Right cardiac atrium (tissue), 5 donors: ENCODE results near the gene MAPK10. TPM values are rescaled to one million over a fixed set of nuclear protein-coding genes. Genes with fewer than 3 reads are reported as not detected.

Experiments
- ATAC-seq, 2 donors: fragments of 200-7000 bp; cut with Tn5 transposase; one replicate each; pipeline versions ENCODE4 v1.8.0 to v1.9.1; 2020; ENCODE audit warnings: moderate library complexity in 2 of 2, mild to moderate bottlenecking in 1 of 2
- DNase-seq, 3 donors: peaks; one replicate each; pipeline ENCODE4 v3.0.0-alpha.2; 2020
- H3K27ac ChIP-seq: one replicate; pipeline ENCODE4 v1.5.1; 2013; ENCODE audit warnings: mild to moderate bottlenecking, low read length, control low read depth, moderate library complexity
- H3K27me3 ChIP-seq: one replicate; pipeline ENCODE4 v1.6.1; 2013; ENCODE audit not compliant: control insufficient read depth, insufficient read depth
- H3K4me1 ChIP-seq: one replicate; pipeline ENCODE4 v1.6.1; 2013; ENCODE audit warnings: low read length; ENCODE audit not compliant: control insufficient read depth, insufficient read depth
- H3K4me3 ChIP-seq: one replicate; pipeline ENCODE4 v1.5.1; 2013; ENCODE audit warnings: low read length, control low read depth
- H3K9me3 ChIP-seq: one replicate; pipeline ENCODE4 v1.6.1; 2013; ENCODE audit warnings: low read length; ENCODE audit not compliant: control insufficient read depth
- WGBS: extraction: QIAGEN DNeasy Blood & Tissue Kit; methylation state at CpG from one replicate; pipeline ENCODE4 v1.1.7; 2013; 5-methylcytosine and 5-hydroxymethylcytosine counted together
- intact Hi-C, 4 donors: fragments of 100-400 bp; cut with DNase I; formaldehyde crosslinking; loops; one replicate each; pipeline versions ENCODE4 v1.11.0 to v1.14.0; 2022 to 2023
- polyA plus RNA-seq: library from polyadenylated mRNA; stranded (reverse); fragments of 200-250 nt; gene quantifications from one replicate; pipeline ENCODE4 v1.2.3, GENCODE V29; 2013
- total RNA-seq, 4 donors: library from RNA; stranded (reverse); fragmentation: NEBNext Ultra II Directional; extraction: Animal tissue kit (Norgen Biotek cat#: 25700); gene quantifications; one replicate each; pipeline ENCODE4 v1.2.1, GENCODE V29; 2021
- donor health status: healthy with polysubstance abuse.
- donor health status: DM: no; HTN: yes; CAD: no.
- donor health status: DM: no; HTN: no; CAD: no.
- donor health status: DM: no; HTN: yes; CAD: no; lungs with severe emphysema.
- donor health status: DM: yes; HTN: yes; CAD: no.

The MAPK10 gene
- total and polyA plus RNA-seq, 5 donors = 6.6 to 12.9 (median 7.8) TPM

DNA sequence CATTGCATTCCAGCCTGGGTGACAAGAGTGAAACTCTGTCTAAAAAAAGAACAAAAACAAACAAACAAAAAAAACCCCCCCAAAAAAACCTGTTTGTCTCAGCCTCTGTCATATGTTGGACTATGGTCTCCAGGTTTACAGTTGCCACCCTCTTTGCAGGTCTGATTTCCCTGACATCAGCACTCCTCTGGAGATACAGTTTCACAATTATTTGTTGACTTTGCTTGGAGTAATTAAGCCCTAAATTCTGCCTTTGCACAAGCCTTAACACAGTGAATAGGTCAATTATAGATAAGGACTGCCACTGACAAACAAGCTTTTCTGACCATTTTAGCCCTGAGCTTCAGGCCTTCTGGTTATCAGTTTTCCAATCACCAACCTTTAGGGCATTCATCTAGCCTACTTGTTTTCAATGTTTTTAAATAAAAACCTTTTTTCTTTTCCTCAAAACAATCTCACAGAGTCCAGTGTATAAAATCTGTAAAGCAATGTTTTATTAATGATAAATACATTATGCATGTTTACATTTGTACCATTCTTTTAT, 20.4 kb upstream of the MAPK10 start:
- no peak for DNase-seq
- no peak for ATAC-seq
- no peak overlapping the region for H3K4me3 ChIP-seq
- intact Hi-C loops = no loop called here
- no peaks in the 10 kb centered on the region for H3K9me3 ChIP-seq
- H3K27ac ChIP-seq = no peak overlapping the region
- no peaks in the 10 kb centered on the region for H3K4me1 ChIP-seq
- no peaks in the 10 kb centered on the region for H3K27me3 ChIP-seq

DNA sequence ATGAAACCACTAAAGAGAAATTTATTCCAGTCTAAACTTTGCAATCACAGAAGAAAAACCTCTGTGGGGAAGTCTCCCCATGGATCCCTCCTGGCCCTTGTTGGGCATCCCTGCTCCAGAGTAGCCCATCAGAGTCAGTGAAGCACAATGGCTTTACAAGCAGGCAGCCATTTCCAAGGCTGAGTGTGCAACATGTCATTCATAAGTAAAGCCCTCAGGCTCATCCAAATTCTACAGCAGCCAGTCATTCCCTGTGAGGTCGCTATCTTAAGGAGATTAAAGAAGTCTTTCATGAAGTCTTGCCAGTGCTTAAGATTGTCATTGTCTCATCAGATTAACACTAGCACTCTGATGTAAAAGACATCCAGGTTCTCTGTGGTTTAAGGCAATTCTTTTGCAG, 17.0 kb upstream of the MAPK10 start:
- no peak for ATAC-seq
- no peak for DNase-seq
- WGBS = 63% methylated on average over 1 of the region's 1 CpG
- no peaks in the 10 kb centered on the region for H3K9me3 ChIP-seq
- H3K27me3 ChIP-seq = no peaks in the 10 kb centered on the region
- H3K4me3 ChIP-seq = no peak overlapping the region
- no peaks in the 10 kb centered on the region for H3K4me1 ChIP-seq
- no peak overlapping the region for H3K27ac ChIP-seq
- intact Hi-C loops = no loop called here

- no peak for ATAC-seq
- Histone ChIP-seq H3K9me3 (no peaks in the 10 kb centered on the region), H3K4me1 (no peaks in the 10 kb centered on the region), H3K4me3 (no peak overlapping the region), H3K27ac (no peak overlapping the region), H3K27me3 (no peaks in the 10 kb centered on the region)
- intact Hi-C loops = no loop called here
- WGBS = 79% methylated on average over 4 of the region's 4 CpGs
- no peak for DNase-seq
Observed at GRCh38 chr4:86368433-86368832, 8.6 kb upstream of the MAPK10 start.

- intact Hi-C loops = no loop called here
- Histone ChIP-seq H3K9me3 (no peaks in the 10 kb centered on the region), H3K27me3 (no peaks in the 10 kb centered on the region), H3K4me1 (no peaks in the 10 kb centered on the region), H3K4me3 (no peak overlapping the region), H3K27ac (no peak overlapping the region)
- DNase-seq (no peak), ATAC-seq (no peak)
- 33% methylated on average over 1 of the region's 1 CpG for WGBS
Observed at GRCh38 chr4:86367577-86367976, 7.7 kb upstream of the MAPK10 start.

DNA sequence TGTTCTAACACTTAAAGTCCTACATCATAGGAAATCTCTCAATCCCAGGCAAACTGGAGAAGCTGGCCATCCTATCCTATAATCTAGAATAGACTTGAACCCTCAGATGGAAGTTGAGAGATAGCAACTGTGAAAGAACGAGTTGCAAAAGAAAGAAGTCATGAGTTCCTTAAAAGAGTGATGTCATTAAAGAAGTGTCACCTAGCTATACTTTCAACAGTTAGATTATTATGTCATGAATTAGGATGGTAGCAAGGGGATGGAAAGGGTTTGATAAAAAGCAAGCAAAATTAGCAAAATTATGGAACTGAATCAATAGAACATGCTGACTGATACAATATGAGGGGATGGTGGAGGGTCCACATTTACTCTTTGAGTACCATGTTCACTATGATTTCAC, 7.1 kb upstream of the MAPK10 start:
- Histone ChIP-seq H3K4me1 (no peaks in the 10 kb centered on the region), H3K27me3 (no peaks in the 10 kb centered on the region), H3K4me3 (no peak overlapping the region), H3K27ac (no peak overlapping the region), H3K9me3 (no peaks in the 10 kb centered on the region)
- intact Hi-C loops = no loop called here
- no peak for ATAC-seq
- no peak for DNase-seq
- 63% methylated on average over 1 of the region's 1 CpG for WGBS

GRCh38 chr4:86362510-86362909, 2.7 kb upstream of the MAPK10 start:
- no peak overlapping the region for H3K27ac ChIP-seq
- DNase-seq = no peak
- intact Hi-C loops = no loop called here
- no peaks in the 10 kb centered on the region for H3K9me3 ChIP-seq
- no peak overlapping the region for H3K4me3 ChIP-seq
- ATAC-seq = no peak
- H3K27me3 ChIP-seq = no peaks in the 10 kb centered on the region
- no peaks in the 10 kb centered on the region for H3K4me1 ChIP-seq

- H3K9me3 ChIP-seq = no peaks in the 10 kb centered on the region
- H3K4me1 ChIP-seq = no peaks in the 10 kb centered on the region
- intact Hi-C loops = no loop called here
- H3K27me3 ChIP-seq = no peaks in the 10 kb centered on the region
- 47% methylated on average over 3 of the region's 3 CpGs for WGBS
- DNase-seq (peak in 1 of 3 donors; percentile 32), ATAC-seq (peak; percentile 42 to 67)
- no peak overlapping the region for H3K4me3 ChIP-seq
- H3K27ac ChIP-seq = no peak overlapping the region
Observed at GRCh38 chr4:86358257-86358656, 1.6 kb downstream of the MAPK10 start.

- Histone ChIP-seq H3K27me3 (no peaks in the 10 kb centered on the region), H3K4me3 (no peak overlapping the region), H3K27ac (no peak overlapping the region), H3K9me3 (no peaks in the 10 kb centered on the region), H3K4me1 (no peaks in the 10 kb centered on the region)
- no peak for DNase-seq
- ATAC-seq = no peak
- WGBS = 12% methylated on average over 1 of the region's 1 CpG
- intact Hi-C loops = no loop called here
Observed at GRCh38 chr4:86357608-86358007, 2.2 kb downstream of the MAPK10 start.

GRCh38 chr4:86356425-86357210, 3.2 kb downstream of the MAPK10 start:
- 77% methylated on average over 4 of the region's 4 CpGs for whole genome bisulfite sequencing
- intact Hi-C loops = no loop called here
- ATAC-seq = no peak
- Histone ChIP-seq H3K4me1 (no peaks in the 10 kb centered on the region), H3K4me3 (no peak overlapping the region), H3K9me3 (no peaks in the 10 kb centered on the region), H3K27me3 (no peaks in the 10 kb centered on the region), H3K27ac (no peak overlapping the region)
- DNase-seq = no peak

DNA sequence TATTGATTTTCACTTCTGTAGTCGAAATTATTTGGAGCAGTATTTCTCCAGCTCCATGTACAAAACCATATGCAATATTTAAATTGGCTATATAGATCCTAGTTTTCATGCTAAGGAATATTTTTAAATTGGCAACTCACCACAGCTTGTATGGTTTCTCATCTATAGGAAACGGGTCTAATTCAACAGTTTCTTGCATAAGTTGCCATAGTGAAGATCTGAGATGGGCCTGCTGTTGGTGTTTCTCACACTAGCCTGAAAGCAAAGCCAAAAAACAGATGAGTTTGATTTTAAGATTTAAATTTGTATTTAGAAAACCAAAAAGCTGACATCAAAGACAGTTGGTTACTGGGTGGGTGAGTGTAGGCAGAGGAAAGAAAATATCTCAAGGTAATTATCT, 5.5 kb downstream of the MAPK10 start:
- Histone ChIP-seq H3K9me3 (no peaks in the 10 kb centered on the region), H3K27ac (no peak overlapping the region), H3K4me3 (no peak overlapping the region), H3K4me1 (no peaks in the 10 kb centered on the region), H3K27me3 (no peaks in the 10 kb centered on the region)
- DNase-seq (no peak), ATAC-seq (no peak)
- intact Hi-C loops = no loop called here
- 81% methylated on average over 2 of the region's 2 CpGs for WGBS

DNA sequence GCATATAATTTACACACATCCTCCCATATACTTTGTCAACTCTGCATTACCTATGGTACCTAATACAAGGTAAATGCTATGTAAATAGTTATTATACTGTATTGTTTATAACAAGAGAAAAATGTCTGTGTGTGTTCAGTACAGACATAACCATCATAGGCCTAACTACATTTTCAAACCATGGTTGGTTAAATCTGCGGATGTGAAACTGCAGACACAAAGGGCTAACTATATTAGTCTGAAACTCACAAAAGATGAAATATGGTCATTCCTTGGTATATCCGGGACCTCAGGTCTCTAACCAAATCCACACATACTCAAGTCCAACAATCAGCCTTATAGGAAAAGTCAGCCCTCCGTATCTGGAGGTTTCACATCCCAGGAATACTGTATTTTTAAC, 13.5 kb downstream of the MAPK10 start:
- no peaks in the 10 kb centered on the region for H3K9me3 ChIP-seq
- no peaks in the 10 kb centered on the region for H3K4me1 ChIP-seq
- H3K27me3 ChIP-seq = no peaks in the 10 kb centered on the region
- no peak overlapping the region for H3K27ac ChIP-seq
- intact Hi-C loops = loop anchor here in 1 of 4 donors (10.0 kb wide), 1 partner anchor 1838 kb away; no protein-coding TSS in a partner anchor
- DNase-seq (no peak), ATAC-seq (no peak)
- whole genome bisulfite sequencing = 93% methylated on average over 3 of the region's 3 CpGs
- no peak overlapping the region for H3K4me3 ChIP-seq
